Neural cell (in vitro differentiated cells): ENCODE data around the gene OCSTAMP.

Experiments
- CTCF ChIP-seq: fragments of 450-650 bp; IDR thresholded peaks from 2 replicates; pipeline ENCODE4 v1.5.1; 2014; ENCODE audit warnings: antibody characterized with exemption, mild to moderate bottlenecking, moderate library complexity; ENCODE audit not compliant: poor library complexity, severe bottlenecking
- EP300 ChIP-seq: fragments of 450-650 bp; conservative IDR thresholded peaks from 2 replicates; pipeline ENCODE4 v1.6.1; 2014; ENCODE audit warnings: antibody characterized with exemption, mild to moderate bottlenecking, moderate library complexity; ENCODE audit not compliant: poor library complexity, severe bottlenecking
- EZH2 ChIP-seq: fragments of 200-600, 300-800 bp; shearing (Covaris generic), sonication (generic); IDR thresholded peaks from 2 replicates; pipeline ENCODE4 v1.6.1; 2014; ENCODE audit warnings: antibody characterized with exemption, low read length, borderline replicate concordance, mild to moderate bottlenecking; ENCODE audit not compliant: insufficient read depth, poor library complexity, severe bottlenecking
- POLR2AphosphoS5 ChIP-seq: IDR thresholded peaks from 2 replicates; pipeline ENCODE4 v1.6.1; 2012
- RAD21 ChIP-seq: fragments of 450-650 bp; conservative IDR thresholded peaks from 2 replicates; pipeline ENCODE4 v1.6.1; 2014; ENCODE audit warnings: antibody characterized with exemption, mild to moderate bottlenecking, moderate library complexity
- REST ChIP-seq: IDR thresholded peaks from 2 replicates; pipeline ENCODE4 v1.6.1; 2012; ENCODE audit warnings: borderline replicate concordance

GRCh38 chr20:46568570-46569129, 18.2 kb upstream of the OCSTAMP start:
- TF ChIP-seq CTCF (no peak), RAD21 (no peak), REST (no peak), EP300 (no peak), POLR2AphosphoS5 (no peak), EZH2 (no peak)
